Activated CD8-positive, alpha-beta memory T cell treated with anti-CD3 and anti-CD28 coated beads, Interleukin-2, amount 50 U/mL, for 24 hours (primary cell): ENCODE data around the gene CPSF2.

Experiments used
- DNase-seq: peaks from one replicate; pipeline ENCODE4 v3.0.0-alpha.2; 2020; ENCODE audit errors: extremely low read depth

CPSF2 gene

GRCh38 chr14:92121670-92122350, at the start of gene CPSF2, which contains the start of gene NDUFB1:
Gene CPSF2 (plus strand): TSS chr14:92121969. CDS start chr14:92130985, 9,016 bp downstream.
Gene NDUFB1 (minus strand): TSS chr14:92121706. CDS start chr14:92117637, 4,069 bp downstream.
- peak; percentile 64 for DNase-seq

DNA sequence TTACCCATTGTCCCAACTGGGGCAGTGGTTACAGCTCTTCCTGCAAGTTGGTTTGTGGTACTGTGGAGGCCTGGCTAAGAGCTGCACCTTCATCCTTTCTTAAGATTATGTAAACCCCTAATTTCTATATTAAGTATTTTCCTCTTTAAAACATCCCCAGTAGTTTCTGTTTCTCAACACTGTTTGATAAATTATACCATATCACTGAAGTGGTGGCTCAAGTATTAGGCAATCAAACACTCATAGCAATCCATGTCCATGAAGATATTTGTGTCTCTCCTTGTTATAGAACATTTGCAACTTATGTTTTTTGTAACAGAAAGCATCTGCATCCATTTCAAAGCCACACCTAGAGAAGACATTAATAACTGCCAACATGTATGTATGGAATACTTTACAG, 47.2 kb upstream of the CPSF2 start:
- DNase-seq, result no peak

- DNase-seq, result no peak
Measured at GRCh38 chr14:92088494-92088893, 33.3 kb upstream of the CPSF2 start.

GRCh38 chr14:92093320-92093719, 28.4 kb upstream of the CPSF2 start:
- no peak for DNase-seq

DNA sequence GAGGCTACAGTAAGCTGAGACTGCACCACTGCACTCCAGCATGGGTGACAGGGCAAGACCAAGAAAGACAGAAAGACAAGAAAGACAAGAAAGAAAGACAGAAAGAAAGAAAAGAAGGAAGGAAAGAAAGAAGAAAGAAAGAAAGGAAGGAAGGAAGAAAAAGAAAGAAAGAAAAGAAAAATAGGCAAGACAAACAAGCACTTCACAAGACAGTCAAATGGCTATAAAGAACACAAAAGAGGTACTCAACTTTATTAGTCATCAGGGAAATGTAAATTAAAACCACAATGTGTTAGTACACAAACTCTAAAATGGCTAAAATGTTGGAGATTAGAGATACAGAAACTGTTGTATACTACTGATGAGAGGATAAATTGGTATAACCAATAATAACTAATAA, 22.0 kb upstream of the CPSF2 start:
- DNase-seq, result no peak

- DNase-seq, result no peak
Measured at GRCh38 chr14:92103363-92103989, 18.3 kb upstream of the CPSF2 start.

- no peak for DNase-seq
Measured at GRCh38 chr14:92105073-92105892, 16.5 kb upstream of the CPSF2 start.

DNA sequence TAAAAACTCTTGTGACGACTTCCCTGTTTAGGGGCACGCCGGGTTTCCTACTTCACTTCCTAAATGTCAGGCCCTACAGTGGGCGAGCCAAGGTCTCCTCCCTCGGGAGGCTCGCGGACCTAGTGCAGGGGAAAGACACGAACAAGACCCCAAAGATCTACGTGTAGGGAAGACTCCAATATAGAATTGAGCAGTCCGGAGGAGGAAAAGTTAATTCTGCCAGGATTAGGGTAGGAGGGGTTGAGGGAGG, 16.0 kb upstream of the CPSF2 start:
- DNase-seq, result no peak

GRCh38 chr14:92106143-92106926, 15.4 kb upstream of the CPSF2 start, which contains the start of gene ATXN3:
Gene ATXN3 (minus strand): TSS chr14:92106582. CDS start chr14:92106552, 30 bp downstream.
- DNase-seq, result peak; percentile 88

DNA sequence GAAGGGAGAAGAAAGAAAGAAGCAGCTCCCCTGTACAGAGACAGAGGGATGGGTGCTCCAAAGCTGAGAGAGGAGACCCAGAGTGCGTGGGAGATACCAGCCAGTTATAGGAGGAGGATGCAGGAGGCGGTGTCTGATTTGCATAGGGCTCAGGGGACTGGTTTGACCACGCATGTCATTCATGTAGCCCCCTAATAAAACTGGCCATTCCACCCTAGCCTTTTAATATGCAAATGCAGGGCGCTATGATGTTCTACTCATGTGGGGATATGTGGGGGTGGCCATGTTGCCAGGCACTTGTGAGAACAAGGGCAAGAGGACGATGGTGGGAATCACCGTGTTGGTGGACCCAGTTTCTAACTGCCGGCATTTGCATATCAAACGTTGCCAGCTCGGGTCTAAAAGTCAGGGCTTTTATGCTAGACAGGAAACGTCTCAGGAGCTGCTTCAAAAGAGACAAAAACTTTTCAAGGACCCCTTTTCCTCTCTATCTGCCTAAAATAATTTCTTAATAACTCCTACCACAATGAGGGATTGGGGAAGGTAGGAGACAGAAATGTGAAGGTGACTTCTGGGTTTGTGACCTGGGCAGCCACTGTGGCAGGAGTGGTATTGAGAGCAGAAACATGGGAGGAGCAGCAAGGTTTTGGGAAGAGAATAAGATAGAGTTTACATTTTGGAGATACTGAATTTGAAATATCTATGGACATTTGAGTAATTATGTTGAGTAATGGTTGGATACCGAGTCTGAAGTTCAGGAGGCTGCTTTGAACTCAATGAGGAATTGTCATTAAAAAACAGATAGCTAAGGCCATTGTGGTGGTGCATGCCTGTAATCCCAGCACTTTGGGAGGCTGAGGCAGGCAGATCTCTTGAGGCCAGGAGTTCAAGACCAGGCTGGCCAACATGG, 13.2 kb upstream of the CPSF2 start:
- no peak for DNase-seq

- DNase-seq, result no peak
Measured at GRCh38 chr14:92109490-92109889, 12.3 kb upstream of the CPSF2 start.

DNA sequence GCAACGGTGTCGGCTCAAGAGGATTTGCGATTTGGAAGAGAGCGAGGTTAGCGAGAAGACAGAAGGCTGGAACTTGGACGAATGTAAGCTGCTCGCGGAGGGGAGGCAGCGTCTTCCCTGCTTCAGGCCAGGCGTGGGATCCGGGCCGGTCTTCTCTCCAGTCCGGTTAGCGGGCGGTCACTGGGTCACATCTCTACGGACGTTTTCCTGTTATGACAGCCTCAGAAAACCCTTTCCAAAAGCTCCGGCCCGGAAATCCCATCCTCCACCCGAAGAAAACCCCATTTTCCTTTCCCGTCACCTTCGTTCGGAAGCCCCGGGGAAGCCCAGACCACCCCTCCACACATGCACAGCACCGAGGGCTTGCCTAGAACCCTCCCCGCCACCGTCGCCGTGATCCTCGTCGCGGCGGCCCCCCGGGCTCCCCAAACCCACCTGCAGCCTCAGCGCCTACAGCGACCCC, 531 bp upstream of the CPSF2 start:
- no peak for DNase-seq

DNA sequence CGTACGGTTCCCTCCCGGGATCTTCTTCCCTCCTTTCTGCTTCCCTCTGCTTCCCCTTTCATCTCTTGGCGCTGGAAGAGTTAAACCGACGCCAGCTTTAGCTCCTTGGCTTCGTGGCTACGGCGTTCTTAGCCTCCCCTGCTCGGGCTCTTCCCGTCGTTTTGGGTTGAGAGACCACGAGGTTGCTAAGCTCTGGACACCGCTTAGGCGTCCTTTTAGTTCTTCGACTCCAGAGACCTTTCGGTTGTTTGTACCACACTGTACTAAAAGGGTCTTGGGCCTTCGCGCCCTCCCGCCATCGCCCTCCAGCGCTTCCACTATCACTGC, 545 bp downstream of the CPSF2 start:
- DNase-seq, result no peak

GRCh38 chr14:92122761-92123160, 992 bp downstream of the CPSF2 start:
- no peak for DNase-seq

GRCh38 chr14:92134456-92134855, 12.7 kb downstream of the CPSF2 start:
- no peak for DNase-seq

DNA sequence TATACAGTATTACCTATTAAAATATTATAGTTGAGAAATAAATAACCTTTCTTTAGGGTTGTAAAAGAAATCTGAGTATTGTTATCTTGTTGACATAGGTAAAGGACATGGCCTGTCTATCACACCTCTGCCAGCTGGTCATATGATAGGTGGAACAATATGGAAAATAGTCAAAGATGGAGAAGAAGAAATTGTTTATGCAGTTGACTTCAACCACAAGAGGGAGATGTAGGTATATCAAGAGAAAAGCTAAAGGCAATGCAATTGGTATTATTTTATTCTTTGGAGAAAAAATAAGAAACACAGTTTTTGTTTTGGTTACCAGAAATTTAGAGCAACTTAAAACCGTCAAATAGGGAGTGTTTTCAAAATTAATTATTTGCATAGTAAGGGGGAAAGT, 13.5 kb downstream of the CPSF2 start:
- DNase-seq, result no peak

DNA sequence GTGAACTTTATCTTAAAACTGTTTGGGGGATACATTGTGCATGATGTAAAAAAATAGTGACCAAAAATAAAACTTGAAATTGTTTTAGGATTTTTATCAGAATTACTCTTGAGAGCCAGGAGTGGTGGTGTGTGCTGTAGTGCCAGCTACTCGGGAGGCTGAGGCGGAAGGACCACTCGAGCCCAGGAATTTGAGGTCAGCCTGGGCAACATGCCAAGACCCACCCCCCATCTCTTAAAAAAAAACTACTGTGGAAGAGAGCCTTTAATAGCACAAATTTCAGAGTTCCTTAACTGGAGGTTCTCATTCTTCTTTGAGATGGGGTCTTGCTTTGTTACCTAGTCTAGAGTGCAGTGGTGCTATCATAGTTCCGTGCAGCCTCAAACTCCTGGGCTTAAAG, 21.5 kb downstream of the CPSF2 start:
- DNase-seq, result no peak

DNA sequence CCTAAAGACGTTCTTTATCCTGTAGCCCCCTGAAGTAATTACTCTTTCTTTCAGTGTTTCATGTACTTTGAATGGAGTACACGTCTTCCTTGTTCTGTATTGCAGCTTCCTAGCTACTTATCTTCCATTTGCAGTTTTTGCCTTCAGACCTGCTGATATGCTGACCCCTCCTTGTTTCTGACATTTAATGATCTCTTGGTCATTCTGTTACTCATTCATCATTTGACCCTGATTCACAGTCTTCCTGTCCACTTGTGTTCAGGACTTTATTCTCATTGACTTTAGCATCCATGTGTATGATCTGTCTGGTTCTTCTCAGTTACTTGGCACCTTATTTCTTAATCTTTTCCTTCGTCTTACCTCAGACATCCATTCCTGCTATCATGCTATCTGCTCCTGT, 22.2 kb downstream of the CPSF2 start:
- DNase-seq, result no peak

DNA sequence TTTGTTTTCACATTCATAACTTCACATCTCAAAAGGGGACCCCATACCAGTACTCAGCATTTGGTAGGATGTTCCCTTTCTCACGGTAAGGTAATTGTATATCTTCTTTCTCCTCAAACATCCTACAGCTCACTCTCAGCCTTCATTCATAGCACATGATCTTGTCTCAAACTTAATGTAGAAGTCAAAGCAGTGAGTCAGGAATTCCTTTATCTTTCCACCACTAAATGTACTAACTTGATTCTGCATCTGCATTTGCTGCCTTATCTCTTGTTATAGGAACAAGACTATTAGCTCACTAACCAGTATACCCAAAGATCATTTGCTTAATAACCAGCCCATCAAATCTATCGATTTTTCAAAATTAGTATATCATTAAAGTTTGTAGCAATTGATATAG, 22.9 kb downstream of the CPSF2 start:
- DNase-seq, result no peak

DNA sequence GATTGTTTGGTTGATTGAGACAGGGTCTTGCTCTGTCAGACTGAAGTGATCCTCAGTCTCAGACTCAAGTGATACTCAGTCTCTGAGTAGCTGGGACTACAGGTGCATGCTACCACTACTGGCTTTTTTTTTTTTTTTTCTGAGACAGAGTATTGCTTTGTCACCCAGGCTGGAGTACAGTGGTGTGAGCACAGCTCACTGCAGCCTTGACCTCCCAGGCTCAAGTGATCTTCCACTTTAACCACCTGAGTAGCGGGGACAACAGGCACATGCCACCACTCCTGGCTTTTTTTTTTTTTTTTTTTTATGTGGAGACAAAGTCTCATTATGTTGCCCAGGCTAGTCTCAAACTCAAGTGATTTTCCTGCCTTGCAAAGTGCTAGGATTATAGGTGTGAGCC, 31.8 kb downstream of the CPSF2 start:
- DNase-seq, result no peak

DNA sequence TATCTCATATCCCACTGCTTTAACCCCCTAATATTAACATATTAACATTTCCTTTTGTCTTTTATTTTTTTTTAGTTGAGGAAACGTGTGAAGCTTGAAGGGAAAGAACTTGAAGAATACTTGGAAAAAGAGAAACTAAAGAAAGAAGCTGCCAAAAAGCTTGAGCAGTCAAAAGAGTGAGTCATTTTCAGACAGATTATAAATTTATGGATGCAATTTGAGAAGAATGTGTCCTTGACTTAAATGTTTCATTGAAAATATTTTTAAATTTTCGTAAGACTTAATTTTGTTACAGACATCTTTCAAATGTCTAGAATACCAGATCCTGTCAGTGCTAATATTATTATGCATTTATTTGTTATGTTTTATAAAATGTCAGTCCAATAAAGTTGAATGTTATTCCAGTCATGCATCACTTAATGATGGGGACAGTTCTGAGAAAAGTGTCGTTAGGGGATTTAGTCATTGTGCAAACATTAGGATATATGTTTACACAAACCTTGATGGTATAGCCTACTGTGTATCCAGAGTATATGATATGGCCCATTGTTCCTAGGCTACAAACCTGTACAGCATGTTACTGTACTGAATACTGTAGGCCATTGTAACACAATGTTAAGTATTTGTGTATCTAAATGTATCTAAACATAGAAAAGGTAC, 32.6 kb downstream of the CPSF2 start:
- no peak for DNase-seq
